ENCODE data around the gene CCNY. TPM values are rescaled to one million over a fixed set of nuclear protein-coding genes. Genes with fewer than 3 reads are reported as not detected.
"Not testable (repeated sequence)": the region's sequence is repeated elsewhere in the genome, so short reads cannot be mapped to it uniquely, and the experiment has no call there.

The CCNY gene
- total RNA-seq, 1 donor, result 35.0 TPM

GRCh38 chr10:35535136-35535535 lies 198.8 kb downstream of the CCNY start:
- DNase-seq (ENCODE audit: low read depth), result no peak
- no peak overlapping the region for H3K4me3 ChIP-seq (ENCODE audit: low read depth, low read length)
- TF ChIP-seq, protein P1, sequence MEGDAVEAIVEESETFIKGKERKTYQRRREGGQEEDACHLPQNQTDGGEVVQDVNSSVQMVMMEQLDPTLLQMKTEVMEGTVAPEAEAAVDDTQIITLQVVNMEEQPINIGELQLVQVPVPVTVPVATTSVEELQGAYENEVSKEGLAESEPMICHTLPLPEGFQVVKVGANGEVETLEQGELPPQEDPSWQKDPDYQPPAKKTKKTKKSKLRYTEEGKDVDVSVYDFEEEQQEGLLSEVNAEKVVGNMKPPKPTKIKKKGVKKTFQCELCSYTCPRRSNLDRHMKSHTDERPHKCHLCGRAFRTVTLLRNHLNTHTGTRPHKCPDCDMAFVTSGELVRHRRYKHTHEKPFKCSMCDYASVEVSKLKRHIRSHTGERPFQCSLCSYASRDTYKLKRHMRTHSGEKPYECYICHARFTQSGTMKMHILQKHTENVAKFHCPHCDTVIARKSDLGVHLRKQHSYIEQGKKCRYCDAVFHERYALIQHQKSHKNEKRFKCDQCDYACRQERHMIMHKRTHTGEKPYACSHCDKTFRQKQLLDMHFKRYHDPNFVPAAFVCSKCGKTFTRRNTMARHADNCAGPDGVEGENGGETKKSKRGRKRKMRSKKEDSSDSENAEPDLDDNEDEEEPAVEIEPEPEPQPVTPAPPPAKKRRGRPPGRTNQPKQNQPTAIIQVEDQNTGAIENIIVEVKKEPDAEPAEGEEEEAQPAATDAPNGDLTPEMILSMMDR (IDR thresholded peaks at IDR 0.05; ENCODE audit: insufficient read depth, low read depth, low read length), result no peak

- H3K4me3 ChIP-seq (ENCODE audit: low read depth, low read length), result no peak overlapping the region
- DNase-seq (ENCODE audit: low read depth), result no peak
- TF ChIP-seq, protein P1 (IDR thresholded peaks at IDR 0.05; ENCODE audit: insufficient read depth, low read depth, low read length), result no peak
Observed at GRCh38 chr10:35536789-35537188, 200.5 kb downstream of the CCNY start.

DNA sequence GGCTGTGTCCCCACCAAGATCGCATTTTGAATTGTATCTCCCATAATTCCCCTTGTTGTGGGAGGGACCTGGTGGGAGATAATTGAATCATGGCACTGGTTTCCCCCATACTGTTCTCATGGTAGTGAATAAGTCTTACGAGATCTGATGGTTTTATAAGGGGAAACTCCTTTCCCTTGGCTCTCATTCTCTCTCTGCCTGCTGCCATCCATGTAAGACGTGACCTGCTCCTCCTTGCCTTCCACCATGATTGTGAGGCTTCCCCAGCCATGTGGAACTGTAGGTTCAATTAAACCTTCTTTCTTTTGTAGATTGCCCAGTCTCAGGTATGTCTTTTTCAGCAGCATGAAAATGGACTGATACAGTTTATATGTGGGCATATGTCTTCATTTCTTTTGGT lies 201.6 kb downstream of the CCNY start:
- DNase-seq (ENCODE audit: low read depth); H3K4me3 ChIP-seq (ENCODE audit: low read depth, low read length): not testable (repeated sequence)

DNA sequence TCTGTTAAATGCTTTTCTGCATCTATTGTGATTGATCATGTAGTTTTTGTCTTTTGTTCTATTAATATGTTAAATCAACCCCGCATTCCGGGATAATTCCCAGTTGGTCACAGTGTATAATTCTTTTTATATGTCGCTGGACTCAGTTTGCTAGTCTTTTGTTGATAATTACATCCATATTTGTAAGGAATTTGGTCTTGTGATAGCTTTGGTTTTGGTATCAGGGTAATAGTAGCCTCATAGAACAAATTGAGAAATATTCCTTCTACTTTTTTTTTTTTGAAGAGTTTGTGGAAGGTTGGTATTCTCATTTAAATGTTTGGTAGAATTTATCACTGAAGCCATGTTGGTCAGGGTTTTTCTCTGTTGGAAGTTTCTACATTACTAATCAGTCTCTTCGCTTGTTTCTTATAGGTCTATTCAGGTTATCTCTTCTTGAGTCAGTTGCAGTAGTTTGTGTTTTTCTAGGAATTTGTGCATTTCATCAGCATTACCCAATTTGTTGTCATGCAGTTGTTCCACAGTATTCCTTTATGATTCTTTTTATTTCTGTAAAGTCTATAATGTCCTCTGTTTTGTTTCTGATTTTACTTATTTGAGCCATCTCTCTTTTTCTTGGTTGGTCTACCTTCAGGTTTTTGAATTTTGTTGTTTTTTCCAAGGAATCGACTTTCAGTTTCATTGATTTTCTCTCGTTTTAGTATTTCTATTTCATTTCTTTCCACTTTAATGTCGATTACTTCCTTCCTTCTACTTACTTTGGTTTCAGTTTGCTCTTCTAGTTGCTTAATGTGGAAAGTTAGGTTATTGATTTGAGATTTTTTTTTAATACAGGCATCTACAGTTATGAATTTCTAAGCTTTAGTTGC lies 204.2 kb downstream of the CCNY start:
- H3K4me3 ChIP-seq (ENCODE audit: low read depth, low read length), result no peak overlapping the region
- no peak for DNase-seq (ENCODE audit: low read depth)
- TF ChIP-seq, protein P1 (IDR thresholded peaks at IDR 0.05; ENCODE audit: insufficient read depth, low read depth, low read length), result no peak

- TF ChIP-seq, protein P1 (IDR thresholded peaks at IDR 0.05; ENCODE audit: insufficient read depth, low read depth, low read length), result no peak
- no peak overlapping the region for H3K4me3 ChIP-seq (ENCODE audit: low read depth, low read length)
- DNase-seq (ENCODE audit: low read depth), result no peak
Observed at GRCh38 chr10:35541720-35542119, 205.4 kb downstream of the CCNY start.

DNA sequence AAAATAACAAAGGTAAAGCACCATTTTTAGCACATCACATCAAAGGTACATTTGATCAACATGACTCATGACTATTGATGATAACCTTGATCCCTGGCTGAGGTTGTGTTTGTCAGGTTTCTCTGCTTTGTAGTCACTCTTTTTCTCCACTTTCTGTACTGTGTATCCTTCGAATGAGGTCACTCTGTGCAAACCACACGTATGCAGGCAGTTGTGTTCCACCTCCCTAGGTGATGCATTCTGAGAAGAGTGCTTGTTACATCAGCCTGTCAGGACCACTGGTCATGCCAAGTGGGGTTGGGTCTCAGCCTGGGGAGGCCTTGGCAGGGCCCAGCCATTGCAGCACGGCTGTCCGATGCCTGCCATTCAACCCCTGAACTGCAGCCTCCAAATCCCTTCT lies 206.0 kb downstream of the CCNY start:
- no peak for DNase-seq (ENCODE audit: low read depth)
- TF ChIP-seq, protein P1 (IDR thresholded peaks at IDR 0.05; ENCODE audit: insufficient read depth, low read depth, low read length), result no peak

GRCh38 chr10:35545079-35545657 lies 208.9 kb downstream of the CCNY start:
- TF ChIP-seq, protein P1 (IDR thresholded peaks at IDR 0.05; ENCODE audit: insufficient read depth, low read depth, low read length), result no peak
- DNase-seq (ENCODE audit: low read depth), result no peak
- H3K4me3 ChIP-seq (ENCODE audit: low read depth, low read length), result no peak overlapping the region

More for the DNA sequence above, 206.0 kb downstream of the CCNY start:
- H3K4me3 ChIP-seq (ENCODE audit: low read depth, low read length), result no peak overlapping the region

Data from fibroblast of villous mesenchyme (primary cell).